K562 (cell line): ENCODE measurements around the gene LHPP. TPM values are rescaled to one million over a fixed set of nuclear protein-coding genes. Genes with fewer than 3 reads are reported as not detected.

Experiments used
- ARID3A ChIP-seq: IDR thresholded peaks from 2 replicates; pipeline ENCODE4 v1.6.1; 2012; ENCODE audit warnings: low read depth, low read length, improper control_type of control experiment, borderline replicate concordance
- CTCFL ChIP-seq: IDR thresholded peaks from 2 replicates; pipeline ENCODE4 v1.6.1; 2011; ENCODE audit warnings: borderline replicate concordance, low read depth, mild to moderate bottlenecking, moderate library complexity, low read length; ENCODE audit not compliant: insufficient read depth, poor library complexity, severe bottlenecking
- GABPA ChIP-seq: fragments of 200-800 bp; sonication (Bioruptor generic); conservative IDR thresholded peaks from 2 replicates; pipeline ENCODE4 v1.6.1; 2016; ENCODE audit warnings: low read depth, missing genetic modification characterization, missing compliant biosample characterization
- STAT5B ChIP-seq: fragments of 250-450 bp; sonication (Bioruptor Pico); IDR thresholded peaks from 2 replicates; pipeline ENCODE4 v1.8.0; 2021; ENCODE audit warnings: mild to moderate bottlenecking, inconsistent platforms
- XRCC4 ChIP-seq: IDR thresholded peaks from one replicate; pipeline ENCODE4 v1.6.1; 2011; ENCODE audit not compliant: insufficient read depth, insufficient read length; ENCODE audit errors: extremely low read depth
- ZFP1 ChIP-seq: fragments of 450-650 bp; formaldehyde crosslinking; IDR thresholded peaks from 2 replicates; pipeline ENCODE4 v1.4.0; 2020; ENCODE audit warnings: mild to moderate bottlenecking, mixed read lengths
- ZNF143 ChIP-seq: sonication (generic); formaldehyde crosslinking; IDR thresholded peaks from 2 replicates; pipeline ENCODE4 v1.9.0; 2022; ENCODE audit warnings: mild to moderate bottlenecking, missing genetic modification reagents
- polyA plus RNA-seq, 8 experiments: library from polyadenylated mRNA; depleted of rRNA in 4 of 8; stranded (reverse) in 5 of 8; unstranded in 3 of 8; fragments of >200 nt; fragmentation: Nextera tagmentation in 2 of 8; fragmentation: Illumina TruSeq in 1 of 8; extraction: Ambion mirVana in 2 of 8; extraction: Trizol in 1 of 8; gene quantifications; 2 replicates each; pipeline versions ENCODE4 v1.2.1 to v1.2.3, GENCODE V29; 2011 to 2014; ENCODE audit warnings: inconsistent platforms in 1 of 8, missing spikeins in 1 of 8
- total RNA-seq, 7 experiments: library from RNA; depleted of rRNA in 6 of 7; stranded (reverse); fragments of >200 nt in 6 of 7; fragmentation: Illumina TruSeq in 2 of 7; extraction: Trizol in 2 of 7; gene quantifications; 2 replicates each; pipeline versions ENCODE4 v1.2.1 to v1.2.3, GENCODE V29; 2011 to 2021; ENCODE audit warnings: low replicate concordance in 1 of 7
- TF ChIP-seq, protein P1 (sequence below), 2 experiments: fragments of 450-650 bp; IDR thresholded peaks; 2 replicates each; pipeline ENCODE4 v1.6.1; 2016; ENCODE audit warnings: mild to moderate bottlenecking in 2 of 2, borderline replicate concordance in 1 of 2, low read depth in 1 of 2, moderate library complexity in 1 of 2
- TF ChIP-seq, protein P2 (sequence below): IDR thresholded peaks from 3 replicates; pipeline ENCODE4 v1.6.1; 2011; ENCODE audit warnings: borderline replicate concordance, mild to moderate bottlenecking; ENCODE audit not compliant: insufficient read length, insufficient read depth
- TF ChIP-seq, protein P3 (sequence below): fragments of 450-650 bp; formaldehyde crosslinking; IDR thresholded peaks from 2 replicates; pipeline ENCODE4 v1.4.0; 2020; ENCODE audit warnings: mild to moderate bottlenecking, moderate library complexity

The LHPP gene
- total and polyA plus RNA-seq, 9 of the 15 experiments (the other 6 are each of a cell fraction or from before 2014, with no cell fraction given) = 0.34 to 7.4 (median 3.0) TPM

- TF ChIP-seq, protein P1, sequence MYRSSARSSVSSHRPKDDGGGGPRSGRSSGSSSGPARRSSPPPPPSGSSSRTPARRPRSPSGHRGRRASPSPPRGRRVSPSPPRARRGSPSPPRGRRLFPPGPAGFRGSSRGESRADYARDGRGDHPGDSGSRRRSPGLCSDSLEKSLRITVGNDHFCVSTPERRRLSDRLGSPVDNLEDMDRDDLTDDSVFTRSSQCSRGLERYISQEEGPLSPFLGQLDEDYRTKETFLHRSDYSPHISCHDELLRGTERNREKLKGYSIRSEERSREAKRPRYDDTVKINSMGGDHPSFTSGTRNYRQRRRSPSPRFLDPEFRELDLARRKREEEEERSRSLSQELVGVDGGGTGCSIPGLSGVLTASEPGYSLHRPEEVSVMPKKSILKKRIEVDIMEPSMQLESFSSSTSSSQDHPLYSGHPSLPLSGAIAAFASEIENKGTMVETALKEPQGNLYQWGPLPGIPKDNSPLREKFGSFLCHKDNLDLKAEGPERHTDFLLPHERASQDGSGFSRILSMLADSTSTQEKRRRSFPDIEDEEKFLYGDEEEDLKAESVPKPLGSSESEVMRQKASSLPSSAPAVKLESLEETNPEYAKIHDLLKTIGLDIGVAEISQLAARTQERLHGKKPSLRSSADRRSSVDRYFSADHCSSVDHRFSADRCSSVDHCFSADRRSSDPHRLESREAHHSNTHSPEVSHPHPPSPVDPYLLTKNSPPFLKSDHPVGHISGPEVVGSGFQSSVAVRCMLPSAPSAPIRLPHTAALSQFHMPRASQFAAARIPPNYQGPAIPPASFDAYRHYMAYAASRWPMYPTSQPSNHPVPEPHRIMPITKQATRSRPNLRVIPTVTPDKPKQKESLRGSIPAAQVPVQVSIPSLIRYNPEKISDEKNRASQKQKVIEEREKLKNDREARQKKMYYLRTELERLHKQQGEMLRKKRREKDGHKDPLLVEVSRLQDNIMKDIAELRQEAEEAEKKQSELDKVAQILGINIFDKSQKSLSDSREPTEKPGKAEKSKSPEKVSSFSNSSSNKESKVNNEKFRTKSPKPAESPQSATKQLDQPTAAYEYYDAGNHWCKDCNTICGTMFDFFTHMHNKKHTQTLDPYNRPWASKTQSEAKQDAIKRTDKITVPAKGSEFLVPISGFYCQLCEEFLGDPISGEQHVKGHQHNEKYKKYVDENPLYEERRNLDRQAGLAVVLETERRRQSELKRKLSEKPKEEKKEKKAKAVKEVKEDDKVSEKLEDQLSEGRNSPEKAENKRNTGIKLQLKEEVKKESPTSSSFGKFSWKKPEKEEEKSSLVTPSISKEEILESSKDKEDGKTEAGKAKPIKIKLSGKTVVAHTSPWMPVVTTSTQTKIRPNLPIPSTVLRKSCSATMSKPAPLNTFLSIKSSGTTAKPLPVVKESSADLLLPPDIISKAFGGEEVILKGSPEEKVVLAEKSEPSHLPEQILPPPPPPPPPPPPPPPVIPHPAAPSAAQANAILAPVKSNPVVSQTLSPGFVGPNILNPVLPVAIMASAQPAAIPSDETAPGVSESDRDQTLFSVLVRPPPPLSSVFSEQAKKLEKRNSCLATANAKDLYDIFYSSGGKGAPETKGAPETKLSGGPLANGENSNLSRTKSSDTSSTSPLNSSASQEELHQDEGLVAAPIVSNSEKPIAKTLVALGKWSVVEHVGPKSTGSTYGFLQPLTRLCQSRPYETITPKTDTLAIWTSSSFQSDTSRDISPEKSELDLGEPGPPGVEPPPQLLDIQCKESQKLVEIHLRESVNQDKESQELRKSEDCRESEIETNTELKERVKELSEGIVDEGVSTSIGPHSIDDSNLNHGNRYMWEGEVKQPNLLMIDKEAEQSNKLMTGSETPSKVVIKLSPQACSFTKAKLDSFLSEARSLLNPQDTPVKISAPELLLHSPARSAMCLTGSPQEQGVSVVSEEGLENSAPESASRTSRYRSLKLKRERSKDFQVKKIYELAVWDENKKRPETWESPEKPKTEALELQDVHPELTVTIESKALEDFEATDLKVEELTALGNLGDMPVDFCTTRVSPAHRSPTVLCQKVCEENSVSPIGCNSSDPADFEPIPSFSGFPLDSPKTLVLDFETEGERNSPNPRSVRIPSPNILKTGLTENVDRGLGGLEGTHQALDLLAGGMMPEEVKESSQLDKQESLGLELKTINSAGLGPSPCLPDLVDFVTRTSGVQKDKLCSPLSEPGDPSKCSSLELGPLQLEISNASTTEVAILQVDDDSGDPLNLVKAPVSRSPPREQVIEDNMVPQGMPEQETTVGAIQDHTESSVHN (IDR thresholded peaks at IDR 0.05; ENCODE audit: borderline replicate concordance in 1 of 2, low read depth in 1 of 2) = no peak
- TF ChIP-seq STAT5B = no peak
- TF ChIP-seq, protein P2, sequence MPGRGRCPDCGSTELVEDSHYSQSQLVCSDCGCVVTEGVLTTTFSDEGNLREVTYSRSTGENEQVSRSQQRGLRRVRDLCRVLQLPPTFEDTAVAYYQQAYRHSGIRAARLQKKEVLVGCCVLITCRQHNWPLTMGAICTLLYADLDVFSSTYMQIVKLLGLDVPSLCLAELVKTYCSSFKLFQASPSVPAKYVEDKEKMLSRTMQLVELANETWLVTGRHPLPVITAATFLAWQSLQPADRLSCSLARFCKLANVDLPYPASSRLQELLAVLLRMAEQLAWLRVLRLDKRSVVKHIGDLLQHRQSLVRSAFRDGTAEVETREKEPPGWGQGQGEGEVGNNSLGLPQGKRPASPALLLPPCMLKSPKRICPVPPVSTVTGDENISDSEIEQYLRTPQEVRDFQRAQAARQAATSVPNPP = no peak
- TF ChIP-seq, protein P3, sequence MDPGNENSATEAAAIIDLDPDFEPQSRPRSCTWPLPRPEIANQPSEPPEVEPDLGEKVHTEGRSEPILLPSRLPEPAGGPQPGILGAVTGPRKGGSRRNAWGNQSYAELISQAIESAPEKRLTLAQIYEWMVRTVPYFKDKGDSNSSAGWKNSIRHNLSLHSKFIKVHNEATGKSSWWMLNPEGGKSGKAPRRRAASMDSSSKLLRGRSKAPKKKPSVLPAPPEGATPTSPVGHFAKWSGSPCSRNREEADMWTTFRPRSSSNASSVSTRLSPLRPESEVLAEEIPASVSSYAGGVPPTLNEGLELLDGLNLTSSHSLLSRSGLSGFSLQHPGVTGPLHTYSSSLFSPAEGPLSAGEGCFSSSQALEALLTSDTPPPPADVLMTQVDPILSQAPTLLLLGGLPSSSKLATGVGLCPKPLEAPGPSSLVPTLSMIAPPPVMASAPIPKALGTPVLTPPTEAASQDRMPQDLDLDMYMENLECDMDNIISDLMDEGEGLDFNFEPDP (CRISPR knock-in tag) = no peak
- TF ChIP-seq GABPA = 0 out of 2 replicates have a peak, but pooled peaks have one; percentile 23
- TF ChIP-seq CTCFL = peak; percentile 59
- peak; percentile 88 for TF ChIP-seq ZNF143 (CRISPR knock-in tag)
- TF ChIP-seq ZFP1 (CRISPR knock-in tag) = no peak
- TF ChIP-seq ARID3A = no peak
- TF ChIP-seq XRCC4 = no peak
Observed at GRCh38 chr10:124461642-124462347, at the start of gene LHPP (continued).
